GM23248 (cell line): ENCODE results near the gene EFNA2. TPM values are rescaled to one million over a fixed set of nuclear protein-coding genes. Genes with fewer than 3 reads are reported as not detected.
"Not testable (repeated sequence)": the region's sequence is repeated elsewhere in the genome, so short reads cannot be mapped to it uniquely, and the experiment has no call there.

Experiments
- DNase-seq: peaks from one replicate; pipeline ENCODE4 v3.0.0-alpha.2; 2015
- H2AFZ ChIP-seq: fragments of 200-600 bp; sonication (generic); 2 replicates; pipeline ENCODE4 v1.6.1; 2016; ENCODE audit warnings: antibody characterized with exemption
- H3F3A ChIP-seq: fragments of 200-600 bp; sonication (generic); 2 replicates; pipeline ENCODE4 v1.6.1; 2016; ENCODE audit warnings: mild to moderate bottlenecking, antibody characterized with exemption, mixed run types; ENCODE audit not compliant: insufficient read depth
- H3K27ac ChIP-seq: fragments of 200-600 bp; sonication (generic); 2 replicates; pipeline ENCODE4 v1.5.1; 2016; ENCODE audit warnings: mild to moderate bottlenecking
- H3K27me3 ChIP-seq: fragments of 200-600 bp; sonication (generic); replicated peaks from 2 replicates; pipeline ENCODE4 v1.6.1; 2016; ENCODE audit warnings: mild to moderate bottlenecking; ENCODE audit not compliant: insufficient read depth
- H3K36me3 ChIP-seq: fragments of 200-600 bp; sonication (generic); 2 replicates; pipeline ENCODE4 v1.6.1; 2016; ENCODE audit warnings: low read depth, mild to moderate bottlenecking
- H3K4me1 ChIP-seq: fragments of 200-600 bp; sonication (generic); 2 replicates; pipeline ENCODE4 v1.6.1; 2016; ENCODE audit warnings: mild to moderate bottlenecking; ENCODE audit not compliant: insufficient read depth
- H3K4me2 ChIP-seq: fragments of 200-600 bp; sonication (generic); one replicate; pipeline ENCODE4 v1.6.1; 2016; ENCODE audit warnings: mild to moderate bottlenecking; ENCODE audit not compliant: unreplicated experiment
- H3K4me3 ChIP-seq: fragments of 200-600 bp; sonication (generic); 2 replicates; pipeline ENCODE4 v1.5.1; 2016; ENCODE audit warnings: mild to moderate bottlenecking
- H3K79me2 ChIP-seq: fragments of 200-600 bp; sonication (generic); 2 replicates; pipeline ENCODE4 v1.6.1; 2016; ENCODE audit warnings: mild to moderate bottlenecking; ENCODE audit not compliant: insufficient read depth
- H3K9ac ChIP-seq: fragments of 200-600 bp; sonication (generic); 2 replicates; pipeline ENCODE4 v1.6.1; 2016; ENCODE audit warnings: mild to moderate bottlenecking
- H3K9me2 ChIP-seq: fragments of 200-600 bp; sonication (generic); 2 replicates; pipeline ENCODE4 v1.6.1; 2016; ENCODE audit warnings: mixed run types, mild to moderate bottlenecking, moderate library complexity; ENCODE audit not compliant: insufficient read depth
- H3K9me3 ChIP-seq: fragments of 200-600 bp; sonication (generic); one replicate; pipeline ENCODE4 v1.6.1; 2017; ENCODE audit warnings: low read depth
- H4K20me1 ChIP-seq: fragments of 200-600 bp; sonication (generic); 2 replicates; pipeline ENCODE4 v1.6.0; 2016; ENCODE audit not compliant: insufficient read depth
- EZH2 ChIP-seq: fragments of 200-600 bp; sonication (generic); IDR thresholded peaks from 2 replicates; pipeline ENCODE4 v1.6.1; 2018; ENCODE audit warnings: antibody characterized with exemption, mild to moderate bottlenecking; ENCODE audit not compliant: insufficient read depth, poor library complexity, severe bottlenecking
- EZH2phosphoT487 ChIP-seq: fragments of 200-600 bp; sonication (generic); IDR thresholded peaks from 2 replicates; pipeline ENCODE4 v1.6.1; 2018; ENCODE audit warnings: antibody characterized with exemption, moderate library complexity, mild to moderate bottlenecking, low read depth; ENCODE audit not compliant: insufficient read depth
- WGBS, 2 experiments: methylation state at CpG; one replicate each; pipeline ENCODE4 v1.1.6; 2015 to 2017; ENCODE audit warnings: low lambda C conversion rate in 2 of 2, low coverage in 1 of 2; ENCODE audit errors: missing lambda C conversion rate in 2 of 2; 5-methylcytosine and 5-hydroxymethylcytosine counted together
- in situ Hi-C: fragments of 300-500 bp; cut with MboI; formaldehyde crosslinking; loops from 2 replicates; pipeline ENCODE4 v1.15.0; 2020
- polyA plus RNA-seq: library from polyadenylated mRNA; unstranded; fragments of >200 nt; fragmentation: Nextera tagmentation; extraction: Ambion mirVana; gene quantifications from 2 replicates; pipeline ENCODE4 v1.2.1, GENCODE V29; 2016
- total RNA-seq: library from RNA; depleted of rRNA; stranded (reverse); fragments of >200 nt; shearing (Covaris generic); gene quantifications from 2 replicates; pipeline ENCODE4 v1.2.3, GENCODE V29; 2014

EFNA2 gene
- total and polyA plus RNA-seq, 2 experiments from 2014 or later = not detected

DNA sequence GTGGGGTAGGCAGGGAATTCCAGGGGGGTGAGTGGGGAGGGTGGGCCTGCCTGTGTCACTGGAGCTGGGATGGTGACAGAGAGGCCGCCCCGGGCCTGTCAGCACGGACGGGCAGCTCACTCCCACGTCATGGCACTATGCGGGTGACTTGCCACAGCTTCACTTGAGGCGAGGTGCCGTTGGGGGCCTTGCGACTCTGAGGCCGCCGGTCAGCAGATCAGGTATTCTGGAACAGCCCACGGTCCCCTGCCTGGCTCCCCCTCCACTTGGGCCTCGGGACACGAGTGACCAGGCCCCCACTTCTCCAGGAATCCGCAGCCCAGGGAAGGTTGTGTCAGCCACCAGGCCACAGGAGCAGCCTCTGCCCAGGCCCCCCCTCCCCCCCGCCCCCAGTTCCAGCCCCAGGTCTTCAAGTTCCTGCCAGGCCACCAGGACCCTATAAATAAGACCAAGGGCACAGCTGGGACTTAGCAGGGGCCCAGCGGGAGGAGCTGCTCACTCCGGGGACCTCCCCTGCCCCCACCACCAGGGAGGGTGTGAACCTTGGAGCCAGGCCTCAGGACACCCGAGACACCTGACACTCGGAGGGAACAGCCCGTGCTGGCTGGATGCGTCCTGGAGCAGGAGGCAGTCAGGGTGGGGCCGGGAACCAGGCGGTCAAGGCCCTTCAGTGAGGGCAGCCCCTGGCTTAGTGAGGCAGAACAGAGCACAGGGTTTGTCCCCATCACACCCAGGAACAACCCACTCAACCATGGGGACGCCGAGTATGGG, 40.0 kb upstream of the EFNA2 start:
- Histone ChIP-seq H3K4me3 (no peak overlapping the region), H2AFZ (no peak overlapping the region), H3K27ac (peak overlapping the region; percentile 67), H3K9me3 (no peaks in the 10 kb centered on the region), H3K4me1 (peaks cover 37% of the 10 kb centered on the region), H3K9ac (peak overlapping the region; percentile 70), H3K4me2 (no peak overlapping the region), H3K36me3 (peaks cover 3% of the 10 kb centered on the region; the same call in 1 of the 2 replicates), H3K27me3 (no peaks in the 10 kb centered on the region), H3F3A (peaks cover 18% of the 10 kb centered on the region), H3K9me2 (no peaks in the 10 kb centered on the region), H4K20me1 (no peaks in the 10 kb centered on the region), H3K79me2 (peaks cover 36% of the 10 kb centered on the region)
- WGBS, 2 experiments = 52 to 57% methylated on average over 20 to 21 of the region's 26 CpGs
- TF ChIP-seq EZH2 (no peak), EZH2phosphoT487 (no peak)
- no peak for DNase-seq
- in situ Hi-C loops = no loop called here

DNA sequence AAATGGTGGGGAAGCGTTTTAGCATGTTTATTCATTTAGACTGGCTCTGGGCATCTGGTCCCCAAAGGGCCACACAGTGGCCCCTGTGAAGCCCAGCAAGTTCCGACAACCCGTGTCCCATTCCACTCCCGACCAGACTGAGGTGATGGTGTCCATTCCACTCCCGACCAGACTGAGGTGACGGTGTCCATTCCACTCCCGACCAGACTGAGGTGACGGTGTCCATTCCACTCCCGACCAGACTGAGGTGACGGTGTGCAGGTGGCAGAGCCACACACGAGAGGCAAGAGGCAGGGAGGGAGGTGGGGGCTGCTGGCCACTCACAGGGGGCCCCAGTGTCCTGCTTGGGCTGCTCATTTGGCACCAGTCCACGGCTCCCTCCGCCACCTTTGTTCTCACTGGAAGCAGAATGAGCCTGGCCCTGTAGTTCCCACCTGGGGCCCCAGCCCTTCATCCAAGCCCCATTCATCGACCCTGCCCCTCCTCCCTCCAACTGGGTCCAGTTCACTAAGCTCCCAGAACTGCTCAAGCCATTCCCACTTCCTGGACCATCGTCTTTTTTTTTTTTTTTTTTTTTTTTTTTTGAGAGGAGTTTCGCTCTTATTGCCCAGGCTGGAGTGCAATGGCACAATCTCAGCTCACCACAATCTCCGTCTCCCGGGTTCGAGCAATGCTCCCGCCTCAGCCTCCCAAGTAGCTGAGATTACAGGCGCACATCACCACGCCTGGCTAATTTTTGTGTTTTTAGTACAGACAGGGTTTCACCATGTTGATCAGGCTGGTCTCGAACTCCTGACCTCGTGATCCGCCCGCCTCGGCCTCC, 39.2 kb upstream of the EFNA2 start:
- H3K4me2 ChIP-seq, H3K9ac ChIP-seq, H2AFZ ChIP-seq, H3K27me3 ChIP-seq, in situ Hi-C loops, H3K36me3 ChIP-seq, H3K9me3 ChIP-seq, H3K9me2 ChIP-seq, DNase-seq, H3K27ac ChIP-seq, H4K20me1 ChIP-seq, H3K4me3 ChIP-seq: not testable (repeated sequence)
- Histone ChIP-seq H3K4me1 (peaks cover 29% of the 10 kb centered on the region), H3K79me2 (peaks cover 41% of the 10 kb centered on the region), H3F3A (peaks cover 18% of the 10 kb centered on the region)
- WGBS, 2 experiments = 85 to 86% methylated on average over 22 to 25 of the region's 27 CpGs

DNA sequence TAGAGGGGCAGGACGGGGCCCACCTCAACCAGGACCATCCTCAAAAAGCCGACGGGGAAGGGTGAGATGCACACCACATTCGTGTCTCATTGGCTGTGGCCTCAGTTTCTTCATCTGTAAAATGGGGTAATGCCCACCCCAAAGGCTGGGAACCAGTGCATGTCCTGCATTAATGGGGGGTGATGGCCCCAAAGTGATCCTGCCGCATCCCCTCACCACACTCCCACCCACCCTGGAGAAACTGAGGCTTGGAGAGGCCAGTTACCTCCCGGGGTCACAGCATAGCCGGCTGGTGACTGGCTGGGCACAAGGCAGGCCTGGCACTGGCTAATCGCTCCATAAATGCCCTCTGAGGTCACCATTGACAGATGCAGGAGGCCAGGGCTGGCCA, 37.9 kb upstream of the EFNA2 start:
- Histone ChIP-seq H3F3A (peaks cover 18% of the 10 kb centered on the region), H3K4me2 (peak overlapping the region; percentile 60), H3K4me1 (peaks cover 26% of the 10 kb centered on the region), H3K27me3 (no peaks in the 10 kb centered on the region), H3K36me3 (peaks cover 8% of the 10 kb centered on the region; the same call in 1 of the 2 replicates), H3K27ac (peak overlapping the region; percentile 98), H3K9ac (peak overlapping the region; percentile 99), H2AFZ (no peak overlapping the region), H4K20me1 (no peaks in the 10 kb centered on the region), H3K79me2 (peaks cover 38% of the 10 kb centered on the region), H3K9me2 (no peaks in the 10 kb centered on the region), H3K4me3 (peak overlapping the region; percentile 88), H3K9me3 (no peaks in the 10 kb centered on the region)
- in situ Hi-C loops = no loop called here
- no peak for TF ChIP-seq EZH2
- no peak for TF ChIP-seq EZH2phosphoT487
- no peak for DNase-seq
- 71 to 75% methylated on average over 6 to 8 of the region's 8 CpGs for WGBS, 2 experiments

DNA sequence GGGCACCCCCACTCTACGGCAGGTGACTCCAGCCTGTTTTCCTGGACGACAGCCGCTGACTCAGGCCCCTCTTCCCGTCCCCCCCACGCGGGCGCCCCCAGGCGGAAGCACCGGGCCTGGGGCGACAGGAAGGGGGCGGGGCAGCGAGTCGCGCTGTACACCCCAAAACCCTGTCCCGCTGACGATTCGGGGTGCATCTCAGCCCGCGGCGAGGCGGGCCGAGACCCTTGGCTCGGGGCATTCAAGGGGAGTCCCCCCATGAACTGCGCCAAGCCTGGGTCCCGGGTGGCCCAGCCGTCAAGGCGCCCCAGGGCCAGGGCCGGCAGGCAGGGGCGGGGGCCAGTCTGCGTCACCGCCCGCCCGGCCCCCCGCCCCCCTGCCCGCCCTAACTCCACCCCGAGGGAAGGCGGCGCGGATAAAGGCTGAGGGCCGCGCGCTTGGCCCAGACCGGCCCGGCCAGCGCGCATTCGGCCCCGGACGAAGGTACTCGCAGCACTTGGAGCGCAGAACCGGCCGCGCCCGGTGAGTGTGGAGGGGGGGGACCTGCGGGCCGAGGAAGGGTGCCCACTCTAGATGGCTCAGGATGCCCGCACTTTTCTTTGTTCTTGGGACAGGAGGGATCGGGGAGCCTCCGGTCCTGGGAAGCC, 37.4 kb upstream of the EFNA2 start, which contains the start of gene MIDN:
Gene MIDN (plus strand): TSS at position 445 of the 647 bp plus-strand sequence. CDS start 1,714 bp downstream, outside the sequence.
- H3K4me2 ChIP-seq = peak within 1 kb of the TSS; percentile 60
- peaks cover 8% of the 10 kb centered on the region; the same call in 1 of the 2 replicates for H3K36me3 ChIP-seq
- H3K4me1 ChIP-seq = peaks cover 21% of the 10 kb centered on the region
- H3K9me2 ChIP-seq = no peaks in the 10 kb centered on the region
- in situ Hi-C loops = no loop called here
- peak within 1 kb of the TSS; percentile 98 for H3K27ac ChIP-seq
- peaks cover 33% of the 10 kb centered on the region for H3K79me2 ChIP-seq
- 2 to 3% methylated on average over 32 to 39 of the region's 60 CpGs for WGBS, 2 experiments
- no peaks in the 10 kb centered on the region for H3K9me3 ChIP-seq
- no peaks in the 10 kb centered on the region for H3K27me3 ChIP-seq
- no peak within 1 kb of the TSS for H2AFZ ChIP-seq
- DNase-seq = peak; percentile 96
- H3F3A ChIP-seq = peaks cover 15% of the 10 kb centered on the region
- TF ChIP-seq EZH2 (no peak), EZH2phosphoT487 (no peak)
- H4K20me1 ChIP-seq = no peaks in the 10 kb centered on the region
- peak within 1 kb of the TSS; percentile 88 for H3K4me3 ChIP-seq
- H3K9ac ChIP-seq = peak within 1 kb of the TSS; percentile 99
